Parathyroid adenoma (tissue), 2 donors: Measurements from ENCODE around the gene SBF2.

ENCODE experiments used
- H2AFZ ChIP-seq: fragments of 300-600 bp; sonication (generic); one replicate; pipeline ENCODE4 v1.7.0; 2017; ENCODE audit warnings: antibody characterized with exemption, mild to moderate bottlenecking
- H3K27ac ChIP-seq: fragments of 300-600 bp; sonication (generic); one replicate; pipeline ENCODE4 v1.7.0; 2017
- H3K27me3 ChIP-seq: fragments of 300-600 bp; sonication (generic); one replicate; pipeline ENCODE4 v1.7.0; 2017; ENCODE audit warnings: low read length; ENCODE audit not compliant: control insufficient read depth, insufficient read depth
- H3K36me3 ChIP-seq: fragments of 300-600 bp; sonication (generic); one replicate; pipeline ENCODE4 v1.7.0; 2017; ENCODE audit warnings: low read length; ENCODE audit not compliant: control insufficient read depth, insufficient read depth
- H3K4me1 ChIP-seq: fragments of 300-600 bp; sonication (generic); one replicate; pipeline ENCODE4 v1.7.0; 2017; ENCODE audit warnings: control low read depth
- H3K4me2 ChIP-seq: fragments of 300-600 bp; sonication (generic); one replicate; pipeline ENCODE4 v1.7.0; 2017; ENCODE audit warnings: low read length
- H3K4me3 ChIP-seq: fragments of 300-600 bp; sonication (generic); one replicate; pipeline ENCODE4 v1.7.0; 2017; ENCODE audit warnings: low read depth, low read length
- H3K79me2 ChIP-seq: fragments of 300-600 bp; sonication (generic); one replicate; pipeline ENCODE4 v1.7.0; 2017; ENCODE audit warnings: control low read depth
- H3K9ac ChIP-seq: fragments of 300-600 bp; sonication (generic); one replicate; pipeline ENCODE4 v1.7.0; 2017; ENCODE audit warnings: mild to moderate bottlenecking
- H3K9me3 ChIP-seq: fragments of 300-600 bp; sonication (generic); one replicate; pipeline ENCODE4 v1.7.0; 2017; ENCODE audit warnings: low read length; ENCODE audit not compliant: control insufficient read depth
- TF ChIP-seq, protein P1 (sequence below): fragments of 300-600 bp; sonication (generic); IDR thresholded peaks from one replicate; pipeline ENCODE4 v1.7.0; 2017; ENCODE audit warnings: antibody characterized with exemption, mild to moderate bottlenecking
- donor health status: primary hyperparathyroidism.

The SBF2 gene

DNA sequence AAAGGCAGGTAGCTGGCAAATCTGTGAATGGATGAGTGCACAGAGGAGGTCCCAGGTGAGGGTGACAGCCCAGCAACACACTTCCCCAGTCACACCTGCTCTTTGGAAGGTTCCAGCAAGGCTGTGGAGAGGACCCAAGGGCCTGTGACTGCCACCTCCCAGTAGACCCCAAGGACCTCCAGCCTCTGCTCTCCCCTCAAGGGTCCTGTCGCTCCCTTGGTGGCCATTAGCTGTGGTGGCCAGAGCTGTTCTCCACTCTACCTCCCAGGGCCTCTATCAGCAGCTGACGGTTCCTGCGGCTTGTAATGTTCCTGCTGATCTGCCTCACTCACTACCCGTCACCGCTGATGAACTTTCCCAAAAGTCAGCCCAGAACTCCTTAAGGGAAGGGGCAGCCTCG, 537.1 kb downstream of the SBF2 start:
- Histone ChIP-seq H3K9me3 (no peaks in the 10 kb centered on the region), H3K36me3 (no peaks in the 10 kb centered on the region), H3K4me2 (no peak overlapping the region), H3K79me2 (no peaks in the 10 kb centered on the region), H3K9ac (no peak overlapping the region), H2AFZ (no peak overlapping the region), H3K4me1 (peaks cover 7% of the 10 kb centered on the region), H3K4me3 (no peak overlapping the region), H3K27ac (no peak overlapping the region), H3K27me3 (no peaks in the 10 kb centered on the region)
- TF ChIP-seq, protein P1, sequence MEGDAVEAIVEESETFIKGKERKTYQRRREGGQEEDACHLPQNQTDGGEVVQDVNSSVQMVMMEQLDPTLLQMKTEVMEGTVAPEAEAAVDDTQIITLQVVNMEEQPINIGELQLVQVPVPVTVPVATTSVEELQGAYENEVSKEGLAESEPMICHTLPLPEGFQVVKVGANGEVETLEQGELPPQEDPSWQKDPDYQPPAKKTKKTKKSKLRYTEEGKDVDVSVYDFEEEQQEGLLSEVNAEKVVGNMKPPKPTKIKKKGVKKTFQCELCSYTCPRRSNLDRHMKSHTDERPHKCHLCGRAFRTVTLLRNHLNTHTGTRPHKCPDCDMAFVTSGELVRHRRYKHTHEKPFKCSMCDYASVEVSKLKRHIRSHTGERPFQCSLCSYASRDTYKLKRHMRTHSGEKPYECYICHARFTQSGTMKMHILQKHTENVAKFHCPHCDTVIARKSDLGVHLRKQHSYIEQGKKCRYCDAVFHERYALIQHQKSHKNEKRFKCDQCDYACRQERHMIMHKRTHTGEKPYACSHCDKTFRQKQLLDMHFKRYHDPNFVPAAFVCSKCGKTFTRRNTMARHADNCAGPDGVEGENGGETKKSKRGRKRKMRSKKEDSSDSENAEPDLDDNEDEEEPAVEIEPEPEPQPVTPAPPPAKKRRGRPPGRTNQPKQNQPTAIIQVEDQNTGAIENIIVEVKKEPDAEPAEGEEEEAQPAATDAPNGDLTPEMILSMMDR, result no peak

DNA sequence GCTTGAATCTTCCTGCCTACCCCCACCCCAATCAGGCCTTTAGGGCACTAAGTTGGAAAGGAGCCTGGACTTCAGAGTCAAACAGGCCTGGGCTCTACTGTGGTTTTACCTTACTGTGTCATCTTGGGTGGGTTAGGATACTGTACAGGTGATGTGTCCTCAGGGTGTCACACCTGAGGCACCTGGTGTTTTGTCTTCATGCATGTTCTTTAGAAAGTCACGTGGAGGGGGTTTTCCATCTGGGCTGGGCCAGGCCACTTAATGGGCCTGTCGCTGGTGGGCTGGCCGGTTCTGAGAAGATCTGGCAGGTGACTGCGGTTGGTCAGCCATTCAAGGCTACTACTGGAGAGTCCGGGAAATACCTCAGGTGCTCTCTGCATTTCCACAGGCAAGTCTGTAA, 537.6 kb downstream of the SBF2 start:
- Histone ChIP-seq H3K9ac (no peak overlapping the region), H3K79me2 (no peaks in the 10 kb centered on the region), H3K27ac (no peak overlapping the region), H3K4me2 (no peak overlapping the region), H3K4me3 (no peak overlapping the region), H3K4me1 (peaks cover 7% of the 10 kb centered on the region), H3K36me3 (no peaks in the 10 kb centered on the region), H2AFZ (no peak overlapping the region), H3K27me3 (no peaks in the 10 kb centered on the region), H3K9me3 (no peaks in the 10 kb centered on the region)
- TF ChIP-seq, protein P1, result no peak

DNA sequence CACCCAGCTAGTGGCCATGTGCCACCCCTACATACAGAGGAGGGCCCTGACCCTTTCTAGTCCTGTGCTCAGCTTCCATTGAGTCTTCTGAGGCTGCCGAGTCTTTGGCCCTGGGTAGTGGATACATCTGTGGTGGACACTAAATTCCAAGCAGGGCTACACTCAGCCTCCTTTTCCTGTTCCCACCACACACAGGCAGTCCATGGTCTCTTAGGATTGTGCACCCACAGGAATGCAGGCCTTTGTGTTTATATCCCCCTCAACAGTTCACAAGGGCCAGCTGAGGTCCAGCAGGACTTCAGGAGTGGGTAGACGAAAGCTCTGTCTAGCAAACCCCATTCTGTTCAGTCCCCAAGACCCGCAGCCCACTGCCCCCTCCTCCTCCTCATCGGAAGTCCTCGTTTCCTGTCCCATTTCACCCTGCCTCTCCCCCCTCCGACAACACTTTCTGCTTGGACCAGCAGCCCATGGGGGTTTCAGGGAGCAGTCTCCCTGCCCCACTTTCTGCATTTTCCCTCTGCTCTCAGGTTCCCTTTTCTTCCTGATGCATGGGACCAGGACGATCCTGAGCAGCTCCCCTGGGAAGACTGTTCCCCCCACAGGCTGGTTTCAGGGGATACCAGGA, 538.3 kb downstream of the SBF2 start:
- Histone ChIP-seq H3K79me2 (no peaks in the 10 kb centered on the region), H3K9ac (no peak overlapping the region), H3K4me1 (peaks cover 7% of the 10 kb centered on the region), H3K36me3 (no peaks in the 10 kb centered on the region), H3K4me2 (no peak overlapping the region), H3K27ac (no peak overlapping the region), H3K9me3 (no peaks in the 10 kb centered on the region), H3K4me3 (no peak overlapping the region), H2AFZ (no peak overlapping the region), H3K27me3 (no peaks in the 10 kb centered on the region)
- TF ChIP-seq, protein P1, result no peak

DNA sequence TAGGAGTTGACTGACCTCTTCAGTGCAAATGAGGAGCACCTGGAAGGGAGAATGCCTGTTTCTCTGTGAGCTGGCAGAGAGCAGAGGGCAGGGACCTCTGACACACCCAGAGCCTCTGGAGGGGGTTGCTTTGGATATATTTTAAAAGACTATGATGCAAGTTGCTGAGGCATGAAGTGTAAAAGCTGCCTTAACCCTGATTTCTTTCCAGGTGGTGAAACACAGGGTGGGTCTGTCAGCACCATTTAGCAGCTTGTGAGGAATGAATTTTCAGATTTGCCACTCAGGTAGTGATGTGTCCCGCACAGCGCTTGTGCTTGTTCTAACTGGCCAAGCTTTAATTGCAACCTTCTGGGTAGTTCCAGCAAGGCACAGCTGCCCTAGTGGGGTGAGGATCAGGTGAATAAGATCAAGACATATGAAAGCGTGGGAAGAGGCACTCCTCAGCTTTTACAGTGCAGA, 540.0 kb downstream of the SBF2 start:
- TF ChIP-seq, protein P1, result no peak
- H3K36me3 ChIP-seq, result no peaks in the 10 kb centered on the region
- H3K9ac ChIP-seq, result no peak overlapping the region
- H2AFZ ChIP-seq, result no peak overlapping the region
- no peak overlapping the region for H3K4me3 ChIP-seq
- H3K79me2 ChIP-seq, result no peaks in the 10 kb centered on the region
- no peaks in the 10 kb centered on the region for H3K4me1 ChIP-seq
- H3K27ac ChIP-seq, result no peak overlapping the region
- H3K27me3 ChIP-seq, result no peaks in the 10 kb centered on the region
- H3K4me2 ChIP-seq, result no peak overlapping the region
- no peaks in the 10 kb centered on the region for H3K9me3 ChIP-seq

DNA sequence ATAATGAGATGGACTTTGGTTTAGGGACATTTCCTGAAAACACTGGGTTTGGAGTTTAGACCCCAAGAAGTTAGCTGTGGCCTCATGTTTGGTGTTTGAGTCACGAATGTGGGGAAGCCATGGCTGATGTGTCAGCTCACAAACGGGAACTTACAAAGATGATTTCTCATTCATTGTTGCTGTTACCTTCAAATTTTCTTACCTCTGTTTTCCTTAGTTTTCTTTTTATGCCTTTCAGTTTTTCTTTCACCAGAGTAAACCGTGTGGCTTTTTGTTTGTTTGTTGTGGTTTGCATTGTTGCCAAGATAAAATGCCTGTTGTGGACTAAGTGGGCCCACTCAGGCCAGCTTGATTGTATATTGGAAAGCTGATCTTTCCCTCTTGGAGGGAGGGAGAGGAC, 541.0 kb downstream of the SBF2 start:
- no peak overlapping the region for H3K4me3 ChIP-seq

More for the DNA sequence above, 541.0 kb downstream of the SBF2 start:
- Histone ChIP-seq H2AFZ (no peak overlapping the region), H3K4me1 (no peaks in the 10 kb centered on the region), H3K36me3 (no peaks in the 10 kb centered on the region), H3K9me3 (no peaks in the 10 kb centered on the region), H3K27me3 (no peaks in the 10 kb centered on the region), H3K79me2 (no peaks in the 10 kb centered on the region), H3K27ac (no peak overlapping the region), H3K4me2 (no peak overlapping the region), H3K9ac (no peak overlapping the region)
- TF ChIP-seq, protein P1, result no peak
